NCI-H82 (cell line): ENCODE measurements around the gene BCAS4.

ENCODE experiments used
- DNase-seq: peaks from one replicate; lab custom pipeline; 2025; lab: John Stamatoyannopoulos, UW

The BCAS4 gene

DNA sequence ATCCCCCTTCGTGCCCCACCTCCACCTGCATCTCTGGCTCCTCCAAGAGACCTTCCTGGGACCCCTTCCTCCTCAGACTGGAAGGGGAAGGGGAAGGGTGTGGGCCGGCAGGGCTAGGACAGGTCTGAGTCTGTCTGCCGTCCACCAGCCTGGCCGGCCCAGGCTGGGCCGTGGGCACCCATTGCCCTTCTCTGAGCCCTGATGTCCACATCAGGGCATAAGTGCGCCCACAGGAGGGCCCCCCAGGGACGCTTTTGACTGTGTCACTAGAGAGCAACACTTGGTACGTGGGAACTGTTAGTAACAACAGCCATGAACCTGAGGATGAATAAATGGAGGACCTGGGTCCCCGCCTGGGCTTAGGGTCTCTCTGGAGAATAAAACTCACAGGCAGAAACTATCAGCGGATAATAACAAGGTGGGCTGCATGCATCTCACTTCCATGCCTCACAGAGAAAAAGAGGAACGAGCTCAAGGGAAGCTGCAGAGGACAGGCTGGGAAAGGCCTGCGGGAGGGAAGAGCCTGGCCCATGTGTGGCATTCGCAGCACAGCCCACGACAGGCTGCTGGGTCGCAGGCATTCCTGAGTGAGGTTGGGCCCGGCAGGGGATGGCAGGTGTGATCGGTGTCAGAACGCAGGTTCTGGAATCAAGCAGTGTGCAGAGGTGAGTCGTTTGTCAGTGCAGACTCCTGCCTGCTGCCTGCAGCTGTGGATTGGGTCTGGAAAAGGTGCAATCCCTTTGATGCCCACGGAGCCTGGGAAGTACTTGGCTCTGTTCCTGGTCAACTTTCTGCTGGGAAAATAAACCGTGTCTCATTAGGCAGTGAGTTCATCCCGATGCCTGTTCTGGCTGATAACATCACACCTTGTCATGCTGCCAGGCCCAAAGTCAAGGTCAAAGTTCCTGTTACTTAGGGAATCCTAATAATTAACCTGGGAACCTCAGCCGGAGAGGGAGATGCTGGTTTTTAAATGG lies 60.9 kb downstream of the BCAS4 start:
- DNase-seq, result no peak

- DNase-seq, result no peak
Measured at GRCh38 chr20:50856475-50857041, 61.7 kb downstream of the BCAS4 start.

DNA sequence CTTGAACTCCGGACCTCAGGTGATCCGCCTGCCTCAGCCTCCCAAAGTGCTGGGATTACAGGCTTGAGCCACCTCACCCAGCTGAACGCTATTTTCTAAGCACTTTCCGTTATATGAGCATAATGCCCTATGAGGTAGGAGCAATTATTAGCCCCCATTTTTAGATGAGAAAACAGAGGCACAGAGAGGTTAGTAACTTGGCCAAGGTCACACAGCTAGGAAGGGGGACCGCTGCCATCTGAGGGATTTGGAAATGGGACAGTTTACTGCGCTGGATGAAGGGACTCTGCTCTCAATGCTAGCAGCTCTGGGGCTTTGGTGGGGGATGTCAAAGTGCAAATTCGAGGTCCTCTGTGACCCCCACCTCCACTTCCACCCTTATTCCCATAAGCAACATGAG lies 62.5 kb downstream of the BCAS4 start:
- no peak for DNase-seq

DNA sequence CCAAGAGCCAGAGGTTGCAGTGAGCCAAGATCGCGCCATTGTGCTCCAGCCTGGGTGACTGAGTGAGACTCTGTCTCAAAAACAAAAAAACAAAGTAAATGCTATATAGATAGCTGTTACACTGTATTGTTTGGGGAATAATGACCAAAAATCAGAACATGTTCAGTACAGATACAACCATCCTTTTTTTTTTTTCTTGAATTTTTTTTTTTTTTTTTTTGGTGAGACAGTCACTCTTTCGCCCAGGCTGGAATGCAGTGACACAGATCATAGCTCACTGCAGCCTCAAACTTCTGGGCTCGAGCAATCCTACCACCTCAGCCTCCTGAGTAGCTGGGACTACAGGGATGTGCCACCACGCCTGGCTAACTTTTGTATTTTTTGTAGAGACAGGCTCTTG lies 63.7 kb downstream of the BCAS4 start:
- DNase-seq, result no peak

DNA sequence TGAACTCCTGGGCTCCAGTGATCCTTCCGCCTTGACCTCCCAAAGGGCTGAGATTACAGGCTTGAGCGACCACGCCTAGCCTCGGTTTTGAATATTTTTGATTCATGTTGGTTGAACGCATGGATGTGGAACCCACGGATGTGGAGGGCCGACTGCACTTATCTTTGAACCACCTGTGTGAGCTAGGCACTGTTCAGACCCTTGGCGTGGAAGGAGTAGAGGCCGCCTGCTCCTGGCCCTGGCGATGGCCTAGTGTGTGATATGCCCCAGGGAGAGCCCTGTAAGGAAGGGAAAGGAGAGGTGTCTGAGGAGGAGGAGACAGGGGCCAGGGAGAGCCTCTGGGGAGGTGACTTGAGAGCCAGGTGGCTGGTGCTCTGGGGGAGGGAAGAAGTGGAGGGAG lies 64.3 kb downstream of the BCAS4 start:
- no peak for DNase-seq

GRCh38 chr20:50861012-50861411 lies 66.2 kb downstream of the BCAS4 start:
- peak; percentile 16 for DNase-seq

DNA sequence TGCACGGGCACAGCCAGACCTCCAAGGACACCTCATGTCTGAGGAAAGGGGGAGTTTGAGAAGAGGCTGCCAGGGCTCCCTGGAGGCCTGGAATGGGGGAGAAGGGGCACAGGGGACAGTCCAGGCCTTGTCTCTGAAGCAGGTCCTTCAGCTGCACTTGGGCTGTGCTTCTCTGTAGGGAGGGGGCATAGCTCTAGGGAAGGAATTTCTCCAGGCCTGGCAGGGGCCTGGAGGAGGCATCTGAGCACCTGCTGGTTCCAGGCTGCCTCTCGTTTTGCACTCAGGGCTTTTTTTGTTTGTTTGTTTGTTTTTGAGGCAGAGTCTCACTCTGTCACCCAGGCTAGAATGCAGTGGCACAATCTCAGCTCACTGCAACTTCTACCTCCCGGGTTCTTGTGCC lies 67.7 kb downstream of the BCAS4 start:
- no peak for DNase-seq

- no peak for DNase-seq
Measured at GRCh38 chr20:50865114-50865513, 70.3 kb downstream of the BCAS4 start.

DNA sequence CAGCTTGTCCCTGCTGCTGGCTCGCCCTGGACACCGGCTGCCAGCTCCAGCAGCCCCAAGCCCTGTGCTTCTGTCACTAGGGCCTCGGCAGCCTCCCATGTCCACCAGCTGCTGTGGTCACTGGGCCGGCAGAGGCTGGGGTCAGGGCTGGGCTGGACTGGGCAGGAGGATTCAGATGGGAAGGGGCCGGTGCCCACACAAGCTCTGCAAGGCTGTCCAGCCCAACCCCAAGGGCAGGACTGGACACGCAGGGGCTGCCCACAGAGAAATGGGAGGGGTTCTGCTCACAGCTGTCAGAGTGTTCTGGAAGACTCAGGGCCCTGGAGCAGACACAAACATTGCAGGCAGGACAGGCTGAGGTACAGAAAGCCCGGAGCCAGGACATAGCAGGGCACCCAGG lies 70.7 kb downstream of the BCAS4 start:
- no peak for DNase-seq

GRCh38 chr20:50866036-50866685 lies 71.3 kb downstream of the BCAS4 start:
- DNase-seq, result no peak

DNA sequence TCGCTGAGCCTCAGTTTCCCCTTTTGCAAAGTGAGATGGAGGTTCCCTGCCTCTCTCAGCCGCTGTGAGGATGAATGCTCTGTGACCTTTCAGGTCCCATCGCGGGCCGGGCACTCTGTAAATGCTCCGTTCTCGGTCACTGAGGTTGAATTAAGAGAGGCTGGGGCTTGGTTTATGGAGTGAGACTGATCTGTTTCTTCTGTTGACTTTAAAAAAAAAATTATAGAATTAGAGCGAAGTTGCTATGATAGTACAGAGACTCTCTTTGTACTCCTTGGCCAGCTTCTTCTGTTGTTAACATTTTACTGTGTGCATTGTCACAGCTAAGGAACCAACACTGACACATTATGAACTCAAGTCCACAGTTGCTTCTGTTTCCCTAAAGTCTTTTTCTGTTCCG lies 72.0 kb downstream of the BCAS4 start:
- DNase-seq, result no peak

DNA sequence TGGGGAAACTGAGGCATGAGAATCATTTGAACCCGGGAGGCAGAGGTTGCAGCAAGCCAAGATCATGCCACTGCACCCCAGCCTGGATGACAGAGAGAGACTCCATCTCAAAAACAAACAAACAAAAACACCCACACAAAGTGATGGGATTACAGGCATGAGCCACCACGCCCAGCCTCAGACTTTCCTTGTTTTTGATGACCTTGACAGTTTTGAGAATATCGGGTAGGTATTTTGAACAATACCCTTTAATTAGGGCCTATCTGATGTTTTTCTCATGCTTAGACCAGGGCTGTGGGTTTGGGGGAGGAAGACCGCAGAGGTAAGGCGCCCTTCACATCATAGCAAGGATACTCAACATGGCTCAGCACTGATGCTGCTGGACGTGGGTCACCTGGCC lies 72.9 kb downstream of the BCAS4 start:
- DNase-seq, result no peak

DNA sequence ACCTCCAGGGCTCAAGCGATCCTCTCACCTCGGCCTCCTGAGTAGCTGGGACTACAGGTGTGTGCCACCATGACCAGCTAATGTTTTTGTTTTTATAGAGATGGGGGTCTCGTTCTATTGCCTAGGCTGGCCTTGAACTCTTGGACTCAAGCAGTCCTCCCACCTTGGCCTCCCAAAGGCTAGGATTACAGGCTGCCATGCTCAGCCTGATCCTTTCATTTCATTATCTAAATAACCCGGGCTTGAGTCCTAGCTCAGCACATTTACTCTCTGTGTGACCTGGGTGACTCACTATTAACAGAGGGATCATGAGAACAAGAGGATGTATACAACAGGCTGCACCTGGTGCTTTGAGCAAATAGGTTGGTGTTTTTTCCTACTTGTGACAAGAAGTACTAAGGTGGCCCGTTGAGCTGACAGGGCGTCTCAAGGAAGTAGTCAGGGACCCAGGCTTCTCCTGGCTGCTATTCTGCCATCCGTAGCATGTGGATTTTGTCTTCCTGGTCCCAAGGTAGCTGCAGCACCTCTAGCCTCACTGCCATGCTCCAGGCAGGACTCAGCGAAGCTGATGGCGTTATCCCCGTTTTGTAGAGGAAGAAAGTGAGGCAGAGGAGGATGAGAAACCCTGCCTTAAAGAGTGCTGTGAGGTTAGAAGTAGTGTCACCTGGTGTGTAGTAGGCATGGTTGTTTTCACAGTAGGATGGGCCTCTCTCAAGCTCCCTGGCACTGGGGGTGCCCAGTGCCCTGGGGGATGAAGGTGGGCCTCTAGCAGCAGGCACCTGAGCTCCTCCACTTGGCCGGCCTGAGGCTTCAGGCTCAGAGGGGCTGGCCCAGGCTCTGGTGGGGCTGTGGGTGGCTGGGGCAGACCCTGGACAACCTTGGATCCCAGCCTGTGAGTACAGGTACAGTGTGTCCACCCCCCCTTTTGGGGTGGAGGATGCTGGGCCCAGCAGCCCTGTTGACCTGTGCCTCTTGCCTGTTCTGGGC lies 73.9 kb downstream of the BCAS4 start:
- DNase-seq, result no peak

GRCh38 chr20:50870561-50871161 lies 75.8 kb downstream of the BCAS4 start:
- no peak for DNase-seq

DNA sequence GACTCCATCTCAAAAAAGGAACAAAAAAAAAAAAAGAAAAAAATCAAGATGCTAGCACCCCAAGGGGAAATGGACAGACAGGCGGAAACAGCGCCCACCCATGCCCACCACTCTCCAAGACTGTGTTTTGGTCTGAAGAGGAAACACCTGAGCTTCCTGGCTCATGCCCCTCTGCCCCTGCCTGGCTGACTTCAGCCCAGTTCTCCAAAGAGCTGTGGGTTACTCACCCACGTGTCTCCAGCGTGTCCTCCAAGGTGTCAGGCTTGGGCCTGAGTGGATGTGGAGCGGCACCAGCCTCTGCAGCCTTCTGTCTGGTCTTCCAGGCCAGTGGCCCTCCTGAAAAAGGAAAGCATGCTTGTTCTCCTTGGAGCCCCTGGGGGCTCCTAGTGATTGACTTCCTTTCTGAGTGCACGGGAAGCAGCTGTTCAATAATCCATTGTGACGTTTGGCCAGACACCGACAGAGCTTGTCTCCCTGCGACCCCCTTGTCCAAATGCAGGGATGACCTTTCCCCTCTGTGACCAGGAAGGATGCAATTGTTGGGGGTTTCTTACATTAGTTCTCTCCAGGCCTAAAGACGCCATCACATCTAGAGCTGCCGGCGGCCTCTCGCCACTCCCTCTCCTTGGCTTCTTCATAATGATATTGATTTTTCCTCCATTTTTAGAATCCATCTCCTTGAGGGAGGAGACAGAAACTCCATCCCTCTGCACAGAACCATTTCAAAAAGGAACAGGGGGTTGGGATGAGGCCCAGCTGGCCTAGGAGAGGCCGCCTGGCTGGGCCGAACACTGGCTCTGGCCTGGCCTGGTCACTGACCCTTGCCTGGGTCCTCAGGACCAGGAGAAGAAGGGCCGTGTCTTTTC lies 77.9 kb downstream of the BCAS4 start:
- DNase-seq, result peak; percentile 11

DNA sequence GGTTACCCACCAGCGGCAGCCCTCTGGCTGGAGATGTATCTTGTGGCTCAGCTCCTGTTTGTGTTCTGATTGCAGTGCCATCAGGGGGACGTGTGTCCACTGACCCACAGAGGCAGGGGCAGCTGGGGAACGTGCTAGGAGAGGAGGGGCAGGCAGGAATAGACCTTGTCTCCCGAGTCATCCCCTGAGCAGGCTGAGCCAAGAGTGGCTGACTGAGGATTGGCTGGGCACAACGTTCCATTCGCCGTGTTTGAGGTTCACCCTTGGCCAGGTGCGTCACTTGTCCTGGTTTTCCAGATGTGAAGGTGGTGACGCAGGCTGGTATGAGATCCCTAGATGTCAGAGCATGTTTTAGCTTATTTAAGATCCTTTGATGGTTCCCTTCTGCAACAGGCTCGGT lies 78.7 kb downstream of the BCAS4 start:
- no peak for DNase-seq

GRCh38 chr20:50874111-50874757 lies 79.4 kb downstream of the BCAS4 start:
- DNase-seq, result no peak

GRCh38 chr20:50874758-50875665 lies 80.2 kb downstream of the BCAS4 start:
- DNase-seq, result no peak
